ENCODE measurements around the gene SEMA4B. TPM values are rescaled to one million over a fixed set of nuclear protein-coding genes. Genes with fewer than 3 reads are reported as not detected.
A peak's percentile ranks its signal among the peaks of the same experiment; 100 is the strongest.
"Not testable (repeated sequence)": the region's sequence is repeated elsewhere in the genome, so short reads cannot be mapped to it uniquely, and the experiment has no call there.

Gene SEMA4B
- total RNA-seq, 1 donor from 2014 or later = 85.1 TPM

GRCh38 chr15:90187257-90187868 lies 13.8 kb upstream of the SEMA4B start:
- DNase-seq (no peak), ATAC-seq (ENCODE audit: low read depth) (no peak)
- Mint-ChIP-seq H3K27me3 (no peaks in the 10 kb centered on the region), H3K36me3 (ENCODE audit: low read depth) (peaks cover 9% of the 10 kb centered on the region), H3K4me3 (peak overlapping the region; percentile 50), H3K9me3 (no peaks in the 10 kb centered on the region), H3K4me1 (peaks cover 80% of the 10 kb centered on the region), H3K27ac (peak overlapping the region; percentile 84)
- CTCF ChIA-PET = interaction anchor here (1.2 to 10.1 kb wide), 2 partner anchors 31 to 447 kb away, joined by 3 to 130 read pairs; no protein-coding TSS in a partner anchor
- TF ChIP-seq CTCF (IDR thresholded peaks at IDR 0.05) = no peak
- intact Hi-C loops (cut with micrococcal nuclease) = no loop called here
- POLR2A ChIA-PET = interaction anchor here (1.0 to 13.0 kb wide), 3 partner anchors 15 to 46 kb away, joined by 3 to 248 read pairs (median 4); partner anchors contain the start of genes CIB1, GDPGP1 and SEMA4B

GRCh38 chr15:90188065-90188464 lies 13.1 kb upstream of the SEMA4B start:
- peak overlapping the region; percentile 84 for H3K27ac Mint-ChIP-seq
- POLR2A ChIA-PET = interaction anchor here (1.1 to 13.0 kb wide), 2 partner anchors 14 to 45 kb away, joined by 4 to 248 read pairs; partner anchors contain the start of genes CIB1 and SEMA4B
- ATAC-seq (ENCODE audit: low read depth); intact Hi-C loops (cut with micrococcal nuclease); DNase-seq; H3K4me3 Mint-ChIP-seq; H3K36me3 Mint-ChIP-seq (ENCODE audit: low read depth); H3K27me3 Mint-ChIP-seq; H3K9me3 Mint-ChIP-seq: not testable (repeated sequence)
- peaks cover 84% of the 10 kb centered on the region for H3K4me1 Mint-ChIP-seq
- CTCF ChIA-PET = interaction anchor here (1.2 to 10.1 kb wide), 2 partner anchors 30 to 448 kb away, joined by 3 to 130 read pairs; no protein-coding TSS in a partner anchor

- DNase-seq (no peak), ATAC-seq (ENCODE audit: low read depth) (no peak)
- intact Hi-C loops (cut with micrococcal nuclease) = no loop called here
- no peaks in the 10 kb centered on the region for H3K27me3 Mint-ChIP-seq
- no peak for TF ChIP-seq CTCF (IDR thresholded peaks at IDR 0.05)
- ChIA-PET CTCF (interaction anchor here (0.8 to 10.1 kb wide), 5 partner anchors 12 to 449 kb away, joined by 3 to 130 read pairs (median 3); partner anchors contain the start of genes CIB1 and SEMA4B), POLR2A (interaction anchor here (0.6 to 13.0 kb wide), 7 partner anchors 13 to 88 kb away, joined by 3 to 248 read pairs (median 29); partner anchors contain the start of genes CIB1, GDPGP1 and SEMA4B)
- H3K27ac Mint-ChIP-seq = peak overlapping the region; percentile 98
- no peaks in the 10 kb centered on the region for H3K9me3 Mint-ChIP-seq
- H3K4me3 Mint-ChIP-seq = peak overlapping the region; percentile 13
- peaks cover 88% of the 10 kb centered on the region for H3K4me1 Mint-ChIP-seq
- H3K36me3 Mint-ChIP-seq (ENCODE audit: low read depth) = peaks cover 11% of the 10 kb centered on the region
These were observed 12.0 kb upstream of the SEMA4B start for GRCh38 chr15:90188914-90189748.

GRCh38 chr15:90189781-90190467 lies 11.2 kb upstream of the SEMA4B start:
- ATAC-seq (ENCODE audit: low read depth) = no peak
- CTCF ChIA-PET = interaction anchor here (0.8 to 10.1 kb wide), 6 partner anchors 11 to 43 kb away, joined by 3 to 130 read pairs (median 3); partner anchors contain the start of genes CIB1 and SEMA4B
- peak overlapping the region; percentile 25 for H3K4me3 Mint-ChIP-seq

More at GRCh38 chr15:90189781-90190467, 11.2 kb upstream of the SEMA4B start:
- peak overlapping the region; percentile 98 for H3K27ac Mint-ChIP-seq
- no peak for DNase-seq
- H3K36me3 Mint-ChIP-seq (ENCODE audit: low read depth) = peaks cover 11% of the 10 kb centered on the region
- POLR2A ChIA-PET = interaction anchor here (0.6 to 13.0 kb wide), 6 partner anchors 13 to 89 kb away, joined by 3 to 248 read pairs (median 46); partner anchors contain the start of genes CIB1, GDPGP1 and SEMA4B
- H3K27me3 Mint-ChIP-seq = no peaks in the 10 kb centered on the region
- peaks cover 93% of the 10 kb centered on the region for H3K4me1 Mint-ChIP-seq
- TF ChIP-seq CTCF (IDR thresholded peaks at IDR 0.05) = no peak
- intact Hi-C loops (cut with micrococcal nuclease) = loop anchor here (2.0 to 10.0 kb wide), 3 partner anchors 27 to 742 kb away; partner anchors contain the start of gene HDDC3
- no peaks in the 10 kb centered on the region for H3K9me3 Mint-ChIP-seq

All from activated B cell treated with CpG ODN at 0.5 μM for 24 hours (primary cell).